Erythroblast (primary cell): ENCODE results near the gene SUN1.
"Not testable (repeated sequence)": the region's sequence is repeated elsewhere in the genome, so short reads cannot be mapped to it uniquely, and the experiment has no call there.

Experiments
- DNase-seq, 2 experiments: peaks; one replicate each; lab custom pipeline; 2025; lab: John Stamatoyannopoulos, UW
- GATA1 ChIP-seq: IDR thresholded peaks from 2 replicates; pipeline ENCODE4 v1.6.1; 2011; ENCODE audit warnings: low read depth, mild to moderate bottlenecking, control low read depth, low read length, moderate library complexity
- POLR2A ChIP-seq: IDR thresholded peaks from 2 replicates; pipeline ENCODE4 v1.6.1; 2011; ENCODE audit warnings: mild to moderate bottlenecking, low read length

SUN1 gene, protein sequence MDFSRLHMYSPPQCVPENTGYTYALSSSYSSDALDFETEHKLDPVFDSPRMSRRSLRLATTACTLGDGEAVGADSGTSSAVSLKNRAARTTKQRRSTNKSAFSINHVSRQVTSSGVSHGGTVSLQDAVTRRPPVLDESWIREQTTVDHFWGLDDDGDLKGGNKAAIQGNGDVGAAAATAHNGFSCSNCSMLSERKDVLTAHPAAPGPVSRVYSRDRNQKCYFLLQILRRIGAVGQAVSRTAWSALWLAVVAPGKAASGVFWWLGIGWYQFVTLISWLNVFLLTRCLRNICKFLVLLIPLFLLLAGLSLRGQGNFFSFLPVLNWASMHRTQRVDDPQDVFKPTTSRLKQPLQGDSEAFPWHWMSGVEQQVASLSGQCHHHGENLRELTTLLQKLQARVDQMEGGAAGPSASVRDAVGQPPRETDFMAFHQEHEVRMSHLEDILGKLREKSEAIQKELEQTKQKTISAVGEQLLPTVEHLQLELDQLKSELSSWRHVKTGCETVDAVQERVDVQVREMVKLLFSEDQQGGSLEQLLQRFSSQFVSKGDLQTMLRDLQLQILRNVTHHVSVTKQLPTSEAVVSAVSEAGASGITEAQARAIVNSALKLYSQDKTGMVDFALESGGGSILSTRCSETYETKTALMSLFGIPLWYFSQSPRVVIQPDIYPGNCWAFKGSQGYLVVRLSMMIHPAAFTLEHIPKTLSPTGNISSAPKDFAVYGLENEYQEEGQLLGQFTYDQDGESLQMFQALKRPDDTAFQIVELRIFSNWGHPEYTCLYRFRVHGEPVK

DNA sequence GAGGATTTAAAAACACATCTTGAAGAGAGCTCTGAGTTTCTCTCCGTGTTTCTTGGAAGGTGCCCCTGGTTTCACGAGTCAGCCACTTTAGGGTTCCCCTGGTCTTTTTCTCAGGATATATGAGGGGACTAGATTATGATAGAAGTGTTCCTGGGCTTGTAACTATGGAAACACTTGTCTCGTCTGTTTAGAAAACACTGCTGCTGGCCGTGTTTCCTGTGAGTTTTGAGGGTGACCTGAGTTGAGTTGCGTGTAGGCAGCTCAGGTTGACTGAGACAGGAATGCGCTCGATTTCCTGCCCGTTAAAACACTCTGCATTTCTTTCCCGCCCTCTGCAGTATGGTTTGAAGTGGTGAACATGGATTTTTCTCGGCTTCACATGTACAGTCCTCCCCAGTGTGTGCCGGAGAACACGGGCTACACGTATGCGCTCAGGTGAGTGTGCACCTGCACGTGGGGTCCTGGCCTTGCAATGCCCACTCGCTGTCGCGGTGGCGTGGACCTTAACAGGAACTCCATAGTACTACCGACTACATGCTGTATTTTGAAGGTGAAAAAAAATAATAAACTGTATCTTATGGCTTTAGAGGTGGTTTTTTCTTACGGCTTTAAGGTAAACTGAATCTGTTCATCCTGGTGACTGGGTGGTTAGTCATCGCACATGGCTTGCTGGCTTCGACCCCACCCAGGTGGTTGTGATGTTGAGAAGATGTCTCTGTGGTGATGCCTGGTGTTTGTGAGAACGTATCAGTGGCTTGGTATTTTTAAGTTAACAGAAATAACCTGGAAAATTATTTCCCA lies at the start of gene SUN1:
Gene SUN1, plus strand, starts transcription at position 310 of the 801 bp plus-strand sequence. Its CDS starts 49 bp downstream, at position 359.
- DNase-seq, result peak in 1 of 2 experiments; percentile 54
- TF ChIP-seq POLR2A, result no peak
- no peak for TF ChIP-seq GATA1

DNA sequence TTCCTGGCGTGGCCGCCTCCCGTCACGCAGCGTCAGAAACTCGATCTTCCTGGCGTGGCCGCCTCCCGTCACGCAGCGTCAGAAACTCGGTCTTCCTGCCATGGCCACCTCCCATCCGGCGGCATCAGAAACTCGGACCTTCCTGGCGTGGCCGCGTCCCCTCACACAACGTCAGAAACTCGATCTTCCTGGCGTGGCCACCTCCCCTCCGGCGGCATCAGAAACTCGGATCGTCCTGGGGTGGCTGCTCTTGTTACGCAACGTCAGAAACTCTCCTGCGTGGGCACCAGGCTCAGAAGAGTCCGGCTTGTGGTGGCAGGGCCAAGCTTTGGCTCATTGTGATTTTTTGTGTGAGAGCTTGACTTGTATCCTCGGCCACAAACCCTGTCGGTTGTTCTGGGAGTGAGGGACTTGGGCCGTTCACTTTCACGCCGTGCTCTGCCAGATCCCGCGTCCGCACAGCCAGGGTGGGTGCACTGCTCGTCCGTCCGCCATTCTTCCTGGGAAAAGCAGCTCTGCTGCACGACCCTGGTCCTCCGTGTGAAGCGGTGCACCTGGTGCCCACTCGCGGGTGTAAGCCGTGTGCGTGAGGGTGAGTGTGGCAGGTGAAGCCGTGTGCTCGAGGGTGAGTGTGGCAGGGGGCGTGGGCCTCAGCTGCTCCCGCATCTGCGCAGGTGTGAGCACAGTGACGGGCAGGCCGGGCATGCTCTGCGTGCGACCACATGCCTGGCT lies 49.4 kb upstream of the SUN1 start:
- DNase-seq, result no peak
- no peak for TF ChIP-seq GATA1
- TF ChIP-seq POLR2A, result no peak

DNA sequence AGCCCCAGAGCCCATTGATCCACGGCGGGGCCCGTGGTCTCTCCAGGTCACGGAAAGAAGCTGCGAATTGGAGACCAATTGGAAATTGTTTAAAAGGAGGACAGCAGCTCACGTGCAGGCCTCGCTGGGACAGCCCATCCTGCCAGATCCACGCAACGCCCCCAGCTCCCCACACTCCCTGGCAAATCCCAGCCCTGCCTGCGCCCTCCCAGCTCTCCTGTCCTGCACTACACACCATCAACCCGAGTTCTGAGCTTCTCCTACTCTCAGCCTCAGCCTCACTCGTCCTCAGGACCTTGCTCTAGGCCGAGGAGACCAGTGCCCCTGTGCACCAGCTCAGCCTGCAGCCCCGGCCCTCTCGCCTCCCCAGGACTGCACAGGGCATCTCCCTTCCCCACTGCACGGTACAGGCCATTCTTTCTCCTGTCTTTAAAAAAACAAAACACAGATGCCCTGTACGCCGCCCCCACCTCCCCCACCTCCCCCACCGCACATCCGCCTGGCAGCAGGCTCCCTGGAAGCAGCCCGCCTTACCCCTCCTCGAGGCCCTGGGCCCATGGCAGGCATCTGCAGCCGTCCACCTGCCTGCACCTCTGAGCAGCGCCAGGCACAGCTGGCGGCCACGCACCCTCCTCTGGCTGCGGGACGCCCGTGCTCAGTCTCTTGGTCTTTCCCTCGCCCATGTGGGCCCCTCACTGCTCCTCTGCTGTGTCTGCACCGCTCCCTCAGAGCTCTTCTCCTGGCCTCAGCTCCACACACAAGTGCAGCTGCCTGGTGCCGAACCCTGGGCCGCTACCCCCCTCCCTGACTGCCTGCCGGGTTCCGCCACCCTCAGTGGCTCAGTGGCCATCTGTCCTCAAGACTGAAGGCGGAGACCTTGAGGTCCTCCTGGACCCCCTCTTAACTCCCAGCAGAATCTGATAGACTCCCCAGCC lies 48.5 kb upstream of the SUN1 start:
- no peak for DNase-seq
- no peak for TF ChIP-seq POLR2A
- TF ChIP-seq GATA1, result no peak

DNA sequence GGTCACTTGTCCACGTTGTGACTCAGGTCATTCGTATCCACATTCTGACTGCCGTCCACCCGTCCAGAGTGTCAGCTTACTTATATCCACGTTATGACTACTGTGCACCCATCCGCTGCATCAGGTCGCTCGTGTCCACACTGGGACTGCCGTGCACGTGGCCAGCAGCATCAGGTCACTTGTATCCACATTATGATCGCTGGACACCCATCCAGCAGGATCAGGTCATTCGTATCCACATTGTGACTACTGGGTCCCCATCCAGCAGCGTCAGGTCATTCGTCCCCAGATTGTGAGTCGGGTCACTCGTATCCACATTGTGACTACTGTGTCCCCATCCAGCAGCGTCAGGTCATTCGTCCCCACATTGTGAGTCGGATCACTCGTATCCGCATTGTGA lies 47.3 kb upstream of the SUN1 start:
- DNase-seq, result no peak
- TF ChIP-seq GATA1 (no peak), POLR2A (no peak)

DNA sequence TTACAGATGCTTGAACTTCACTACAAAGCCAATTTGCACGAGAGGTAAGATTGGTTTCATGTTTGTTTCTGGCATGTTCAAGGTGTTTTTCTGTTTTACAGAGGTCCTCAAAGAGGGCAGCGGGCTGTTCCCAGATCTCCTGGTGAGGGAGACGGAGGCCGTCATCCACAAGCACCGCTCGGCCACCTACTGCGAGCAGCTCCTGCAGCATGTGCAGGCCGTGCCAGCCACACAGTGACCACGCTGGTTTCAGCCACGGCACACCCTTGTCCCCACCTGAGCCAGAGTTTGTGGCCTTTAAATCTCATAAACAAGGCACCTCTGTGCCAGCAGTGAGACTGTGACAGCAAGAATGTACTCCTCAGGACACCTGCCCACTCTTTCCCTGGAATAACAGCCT lies 46.9 kb upstream of the SUN1 start:
- no peak for DNase-seq
- TF ChIP-seq GATA1 (no peak), POLR2A (no peak)

DNA sequence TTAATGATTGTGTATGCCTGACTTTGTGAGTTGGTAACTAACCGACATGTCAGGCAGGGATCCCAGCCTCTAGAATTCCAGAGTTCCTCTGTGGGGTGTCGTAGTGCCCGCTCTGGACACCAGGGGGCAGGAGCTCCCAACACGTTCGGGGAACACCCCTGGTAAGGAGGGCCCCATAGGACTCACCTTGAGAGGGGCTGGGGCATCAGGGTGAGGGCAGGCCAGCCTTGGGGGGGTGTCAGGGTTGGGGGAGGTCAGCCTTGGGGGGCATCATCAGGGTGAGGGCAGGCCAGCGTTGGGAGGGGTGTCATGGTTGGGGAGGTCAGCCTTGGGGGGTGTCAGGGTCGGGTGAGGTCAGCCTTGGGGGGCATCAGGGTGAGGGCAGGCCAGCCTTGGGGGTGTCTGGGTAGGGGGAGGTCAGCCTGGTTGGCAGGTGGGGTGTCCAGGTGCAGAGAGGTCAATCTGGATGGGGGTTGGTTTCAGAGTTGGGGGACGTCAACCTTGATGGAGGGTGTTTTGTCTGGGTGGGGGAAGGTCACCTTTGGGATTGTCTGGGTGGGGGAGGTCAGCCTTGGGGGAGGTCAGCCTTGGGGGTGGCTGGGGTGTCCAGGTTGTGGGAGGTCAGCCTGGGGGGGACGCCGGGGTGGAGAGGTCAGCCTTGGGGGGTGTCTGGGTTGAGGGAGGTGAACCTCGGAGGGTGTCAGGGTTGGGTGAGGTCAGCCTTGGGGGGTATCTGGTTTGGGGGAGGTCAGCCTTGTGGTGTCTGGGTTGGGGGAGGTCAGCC lies 45.6 kb upstream of the SUN1 start:
- peak; percentile 44 to 72 for DNase-seq
- TF ChIP-seq POLR2A, result no peak
- no peak for TF ChIP-seq GATA1

DNA sequence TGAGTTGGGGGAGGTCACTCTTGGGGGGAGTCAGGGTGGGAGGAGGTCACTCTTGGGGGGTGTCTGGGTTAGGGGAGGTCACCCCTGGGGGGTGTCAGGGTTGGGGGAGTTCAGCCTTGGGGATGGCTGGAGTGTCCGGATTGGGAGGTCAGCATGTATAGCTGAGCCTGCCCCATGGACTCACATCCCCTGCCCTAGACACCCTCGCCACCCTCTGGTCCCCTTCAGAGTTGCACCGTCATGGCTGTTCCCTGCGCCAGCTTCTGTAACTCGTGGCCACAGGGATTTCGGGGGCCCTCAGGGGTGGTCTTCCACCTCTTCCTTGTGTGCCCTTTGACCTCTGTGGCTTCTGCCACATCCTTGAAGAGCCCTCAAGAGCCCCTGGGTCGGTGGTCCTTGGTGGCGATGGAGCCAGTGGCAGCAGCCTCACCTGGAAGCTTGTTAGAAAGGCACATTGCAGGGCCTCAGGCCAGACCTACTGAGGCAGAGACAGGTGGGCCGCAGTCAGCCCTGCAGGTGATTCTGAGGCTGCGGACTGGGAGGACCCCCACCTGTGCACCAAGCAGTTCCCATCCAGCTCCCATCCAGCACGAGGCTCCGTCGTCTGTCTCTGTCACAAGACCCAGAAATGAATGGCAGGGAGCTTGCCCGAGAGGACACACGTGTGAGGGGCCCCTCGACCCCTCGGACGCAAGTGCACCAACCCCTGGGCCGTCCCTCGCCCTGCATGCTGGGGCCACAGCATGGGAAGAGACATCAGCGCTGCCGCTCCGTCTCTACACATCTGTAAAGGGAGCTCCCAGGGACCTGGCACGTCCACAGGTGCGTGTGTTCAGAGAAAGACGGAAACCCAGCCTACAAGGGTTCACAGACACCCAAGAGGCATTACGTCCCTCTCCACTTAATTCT lies 44.7 kb upstream of the SUN1 start:
- no peak for TF ChIP-seq GATA1
- no peak for TF ChIP-seq POLR2A
- DNase-seq, result no peak

DNA sequence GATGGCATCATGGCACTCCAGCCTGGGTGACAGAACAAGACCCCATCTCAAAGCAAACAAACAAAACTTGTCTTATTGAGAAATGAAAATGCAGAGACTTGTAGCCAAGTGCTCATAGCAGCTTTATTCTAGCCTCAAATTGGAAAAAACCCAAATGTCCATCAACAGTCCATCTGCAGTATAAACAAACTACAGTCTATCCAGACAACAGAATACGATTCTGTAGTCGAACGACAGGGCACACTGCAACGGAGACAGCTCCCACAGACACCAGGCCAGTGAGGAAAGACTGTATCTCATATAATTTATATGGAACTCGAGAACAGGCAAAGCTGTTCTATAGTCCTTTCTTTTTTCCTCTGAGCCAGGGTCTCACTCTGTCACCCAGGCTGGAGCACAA lies 40.8 kb upstream of the SUN1 start:
- no peak for TF ChIP-seq POLR2A
- no peak for TF ChIP-seq GATA1

DNA sequence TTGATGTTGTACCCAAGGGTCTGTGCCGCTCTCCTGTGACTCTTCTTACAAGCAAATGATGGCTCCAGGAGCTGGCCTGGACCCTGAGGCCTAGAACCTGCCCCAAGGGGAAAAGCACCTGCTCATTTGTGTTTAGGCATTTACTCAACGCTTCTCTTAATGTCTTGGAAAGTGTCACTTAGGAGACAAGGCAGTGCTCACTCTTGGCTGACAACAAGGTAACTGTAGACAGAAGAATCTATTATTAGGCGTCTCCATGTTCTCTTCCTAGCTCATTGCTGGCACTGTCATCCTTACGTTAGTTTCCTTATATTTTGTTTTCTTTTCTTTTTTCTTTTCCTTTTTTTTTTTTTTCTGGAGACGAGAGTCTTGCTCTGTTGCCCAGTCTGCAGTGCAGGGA lies 38.1 kb upstream of the SUN1 start:
- TF ChIP-seq GATA1 (no peak), POLR2A (no peak)
- DNase-seq, result no peak

More for the DNA sequence above, 40.8 kb upstream of the SUN1 start:
- DNase-seq, result no peak

DNA sequence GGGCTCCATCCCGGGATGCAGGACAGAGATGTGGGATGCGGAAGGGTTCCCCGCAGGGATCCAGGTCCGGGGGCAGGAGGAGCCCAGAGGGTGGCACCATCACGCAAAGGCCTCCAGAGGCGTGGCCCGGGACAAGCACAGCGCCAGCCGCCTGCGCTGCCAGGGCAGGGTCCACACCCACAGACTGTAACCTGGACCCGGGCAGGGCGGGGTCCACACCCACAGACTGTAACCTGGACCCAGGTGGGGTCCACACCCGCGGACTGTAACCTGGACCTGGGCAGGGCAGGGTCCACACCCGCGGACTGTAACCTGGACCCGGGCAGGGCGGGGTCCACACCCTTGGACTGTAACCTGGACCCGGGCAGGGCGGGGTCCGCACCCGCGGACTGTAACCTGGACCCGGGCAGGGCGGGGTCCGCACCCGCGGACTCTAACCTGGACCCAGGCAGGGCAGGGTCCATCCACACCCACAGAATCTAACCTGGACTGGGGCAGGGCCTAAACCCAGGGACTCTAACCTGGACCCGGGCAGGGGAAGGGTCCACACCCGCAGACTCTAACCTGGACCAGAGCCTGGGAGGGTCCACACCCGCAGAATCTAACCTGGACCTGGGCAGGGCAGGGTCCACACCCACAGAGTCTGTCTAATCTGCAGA lies 37.5 kb upstream of the SUN1 start:
- DNase-seq, result no peak
- no peak for TF ChIP-seq GATA1
- no peak for TF ChIP-seq POLR2A

DNA sequence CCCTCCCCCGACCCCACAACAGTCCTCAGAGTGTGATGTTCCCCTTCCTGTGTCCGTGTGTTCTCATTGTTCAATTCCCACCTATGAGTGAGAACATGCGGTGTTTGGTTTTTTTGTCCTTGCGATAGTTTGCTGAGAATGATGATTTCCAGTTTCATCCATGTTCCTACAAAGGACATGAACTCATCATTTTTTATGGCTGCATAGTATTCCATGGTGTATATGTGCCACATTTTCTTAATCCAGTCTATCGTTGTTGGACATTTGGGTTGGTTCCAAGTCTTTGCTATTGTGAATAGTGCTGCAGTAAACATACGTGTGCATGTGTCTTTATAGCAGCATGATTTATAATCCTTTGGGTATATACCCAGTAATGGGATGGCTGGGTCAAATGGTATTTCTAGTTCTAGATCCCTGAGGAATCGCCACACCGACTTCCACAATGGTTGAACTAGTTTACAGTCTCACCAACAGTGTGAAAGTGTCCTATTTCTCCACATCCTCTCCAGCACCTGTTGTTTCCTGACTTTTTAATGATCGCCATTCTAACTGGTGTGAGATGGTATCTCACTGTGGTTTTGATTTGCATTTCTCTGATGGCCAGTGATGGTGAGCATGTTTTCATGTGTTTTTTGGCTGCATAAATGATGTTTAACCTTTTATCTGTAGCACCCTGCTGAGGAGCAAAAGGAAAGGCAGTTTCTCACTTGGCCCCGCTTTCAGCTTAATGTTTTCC lies 35.7 kb upstream of the SUN1 start:
- not testable (repeated sequence) for DNase-seq
